ENCODE results near the gene JUNB.

GRCh38 chr19:12754465-12755196, 36.7 kb upstream of the JUNB start:
- TF ChIP-seq CTCF (IDR thresholded peaks at IDR 0.05) (no peak), ZFX (IDR thresholded peaks at IDR 0.05; ENCODE audit: borderline replicate concordance) (no peak)
